LoVo (cell line): Measurements from ENCODE around the gene SSR4.
"Not testable (repeated sequence)": the region's sequence is repeated elsewhere in the genome, so short reads cannot be mapped to it uniquely, and the experiment has no call there.

Experiments
- DNase-seq: peaks from one replicate; pipeline ENCODE4 v3.0.0-alpha.2; 2016; ENCODE audit warnings: low spot score

SSR4 gene

GRCh38 chrX:153806999-153807575 lies 12.6 kb downstream of the SSR4 start:
- DNase-seq, result no peak

DNA sequence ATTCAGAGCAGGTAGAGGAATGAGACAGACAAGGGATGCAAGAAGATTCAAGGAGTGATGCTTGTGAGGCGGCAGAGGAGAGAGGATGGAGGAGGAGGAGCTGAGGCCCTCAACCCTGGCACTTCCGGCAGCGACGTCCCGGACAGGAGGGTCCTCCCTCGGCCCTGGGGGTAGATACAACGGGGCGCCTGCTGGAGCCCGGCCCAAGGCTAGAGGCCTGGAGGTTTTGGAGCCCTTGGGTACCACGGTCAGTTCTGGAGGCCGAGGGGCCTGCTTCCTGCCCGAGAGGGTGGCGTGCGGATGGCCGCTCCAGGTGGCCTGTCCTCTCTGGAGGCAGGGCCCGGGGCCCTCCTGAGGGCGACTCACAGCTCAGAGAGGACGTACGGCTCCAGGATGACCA lies 13.5 kb downstream of the SSR4 start:
- no peak for DNase-seq

DNA sequence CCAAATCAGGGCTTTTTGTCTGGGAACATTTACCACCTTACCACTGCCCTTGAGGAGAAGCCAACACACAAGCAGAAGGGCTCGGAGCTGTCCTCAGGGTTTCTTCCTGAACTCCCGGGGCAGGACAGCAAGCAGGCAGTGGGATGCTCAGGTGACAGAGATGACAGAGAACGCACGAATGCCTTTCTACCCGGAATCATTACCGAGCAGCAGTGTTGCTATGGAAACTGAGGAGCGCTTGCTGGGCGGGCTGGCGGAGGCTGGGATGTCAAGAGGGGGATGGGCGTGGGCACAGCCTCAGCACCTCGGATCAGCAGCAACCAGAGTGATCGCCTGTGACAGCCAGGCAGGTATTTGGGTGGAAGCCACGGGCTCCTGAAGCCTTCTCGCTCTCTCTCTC lies 17.8 kb downstream of the SSR4 start:
- no peak for DNase-seq

GRCh38 chrX:153813161-153813560 lies 18.7 kb downstream of the SSR4 start:
- DNase-seq, result no peak

- DNase-seq, result no peak
Observed at GRCh38 chrX:153814591-153815315, 20.3 kb downstream of the SSR4 start.

DNA sequence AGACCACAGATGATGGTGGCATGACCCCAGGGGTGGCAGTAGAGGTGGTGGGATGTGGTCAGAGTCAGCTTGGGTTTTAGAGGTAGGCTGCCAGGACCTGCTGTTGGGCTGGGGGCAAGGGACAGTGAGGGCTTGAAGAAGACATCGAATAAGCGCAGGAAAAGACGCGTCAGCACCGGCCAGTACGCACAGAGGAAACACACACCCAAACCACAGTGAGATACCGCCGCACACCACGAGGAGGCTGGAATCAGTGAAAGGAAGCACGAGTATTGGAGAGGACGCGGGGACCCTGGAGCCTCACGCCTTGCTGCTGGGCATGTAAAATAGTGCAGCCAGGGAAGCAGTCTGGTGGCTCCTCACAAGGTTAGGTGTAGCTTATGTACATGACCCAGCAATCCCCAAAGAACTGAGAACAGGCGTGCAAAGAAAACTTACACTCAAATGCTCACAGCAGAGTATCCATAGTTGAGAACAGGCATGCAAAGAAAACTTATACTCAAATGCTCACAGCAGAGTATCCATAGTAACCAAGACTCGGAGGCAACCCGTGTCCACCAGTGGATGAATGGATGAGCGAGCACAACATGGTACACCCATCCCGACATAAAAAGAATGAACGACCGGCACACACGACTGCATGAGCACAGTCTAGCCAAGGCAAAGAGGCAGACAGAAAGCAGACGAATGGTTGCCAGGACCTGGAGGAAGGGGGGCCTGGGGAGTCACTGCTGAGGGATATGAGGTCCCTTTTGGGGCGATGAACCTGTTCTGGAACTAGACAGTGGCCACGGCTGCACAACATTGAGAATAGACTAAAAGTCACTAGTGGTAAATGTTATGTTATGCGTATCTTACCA lies 22.6 kb downstream of the SSR4 start:
- no peak for DNase-seq

DNA sequence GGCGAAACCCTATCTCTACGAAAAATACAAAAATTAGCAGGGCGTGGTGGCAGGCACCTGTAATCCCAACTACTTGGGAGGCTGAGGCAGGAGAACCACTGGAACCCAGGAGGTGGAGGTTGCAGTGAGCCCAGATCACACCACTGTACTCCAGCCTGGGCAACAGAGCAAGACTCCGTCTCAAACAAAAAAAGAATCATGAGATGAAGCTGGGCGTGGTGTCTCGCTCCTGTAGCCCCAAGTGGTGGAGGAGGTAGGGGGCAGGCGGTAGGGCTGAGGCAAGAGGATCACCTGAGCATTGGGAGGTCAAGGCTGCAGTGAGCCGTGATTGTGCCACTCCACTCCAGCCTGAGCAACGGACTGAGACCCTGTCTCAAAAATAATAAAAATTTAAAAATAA lies 23.6 kb downstream of the SSR4 start:
- DNase-seq, result not testable (repeated sequence)

DNA sequence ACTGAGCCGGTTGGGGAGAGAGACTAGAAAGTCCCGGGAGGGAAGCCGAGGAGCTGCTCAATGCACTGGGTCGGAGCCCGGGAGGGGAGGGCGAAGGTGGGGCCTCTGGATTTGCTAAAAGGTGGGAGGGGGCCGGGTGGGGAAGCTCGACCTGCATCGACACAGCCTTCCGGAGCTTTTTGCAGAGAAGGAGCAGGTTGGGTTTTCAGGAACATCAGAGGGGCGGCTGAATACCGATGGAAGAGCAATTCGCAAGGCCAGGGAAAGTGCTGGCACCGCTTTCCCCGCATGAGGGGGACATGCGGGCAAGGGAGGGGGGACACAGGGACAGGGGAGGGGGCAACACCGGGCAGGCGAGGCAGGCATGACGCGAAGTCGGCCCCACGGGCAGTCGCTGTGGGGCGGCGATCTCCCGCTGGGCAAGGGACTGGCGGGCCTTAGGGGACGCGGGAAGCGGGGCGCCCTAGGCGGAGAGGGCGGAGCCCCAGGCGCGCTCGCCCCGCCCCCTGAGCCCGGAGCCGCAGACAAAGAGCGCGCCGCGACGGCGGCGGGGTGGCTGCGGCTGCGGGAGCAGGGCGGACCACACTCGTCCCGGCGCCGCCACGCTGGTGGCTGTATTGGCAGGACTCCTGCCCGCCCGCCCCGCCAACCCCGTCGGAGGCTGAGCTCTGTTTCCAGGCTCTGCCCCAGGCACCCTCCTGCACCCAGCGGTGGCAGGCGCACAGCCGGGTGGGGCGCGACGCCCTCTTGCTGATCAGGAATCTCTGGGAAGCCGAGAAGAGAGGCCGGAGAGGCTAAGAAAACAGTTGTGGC lies 24.3 kb downstream of the SSR4 start:
- peak; percentile 38 for DNase-seq

DNA sequence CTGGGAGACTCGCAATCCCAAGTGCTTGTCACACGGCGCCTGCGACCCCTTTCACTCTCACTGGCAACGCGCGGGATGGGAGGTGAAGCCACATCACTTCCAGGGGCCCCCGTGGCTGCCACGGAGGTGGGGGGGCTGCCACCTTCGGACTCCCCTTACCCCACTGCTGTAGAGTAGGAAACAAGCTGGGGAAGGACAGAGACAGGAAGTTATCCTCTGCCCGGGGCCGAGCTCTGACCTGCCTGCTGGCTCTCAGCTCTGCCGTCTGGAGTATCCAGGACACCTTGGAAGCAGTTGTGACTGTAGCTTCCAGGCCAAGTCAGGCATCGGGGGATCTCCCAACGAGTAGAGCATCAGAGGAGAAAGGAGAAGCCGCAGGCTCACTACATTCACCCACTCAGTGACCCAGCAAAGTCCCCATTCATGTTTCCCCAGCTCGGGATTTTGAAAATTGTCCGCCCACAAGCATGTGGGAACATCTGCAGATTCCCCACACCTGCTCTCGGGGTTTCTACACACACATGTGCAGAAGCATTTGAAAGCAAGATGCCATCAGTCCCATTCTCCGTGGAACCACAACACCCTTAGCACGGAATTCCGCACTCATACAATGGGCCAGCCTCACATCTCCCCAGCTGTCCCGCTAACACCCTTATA lies 25.0 kb downstream of the SSR4 start:
- DNase-seq, result no peak

- DNase-seq, result no peak
Observed at GRCh38 chrX:153820601-153821000, 26.1 kb downstream of the SSR4 start.

DNA sequence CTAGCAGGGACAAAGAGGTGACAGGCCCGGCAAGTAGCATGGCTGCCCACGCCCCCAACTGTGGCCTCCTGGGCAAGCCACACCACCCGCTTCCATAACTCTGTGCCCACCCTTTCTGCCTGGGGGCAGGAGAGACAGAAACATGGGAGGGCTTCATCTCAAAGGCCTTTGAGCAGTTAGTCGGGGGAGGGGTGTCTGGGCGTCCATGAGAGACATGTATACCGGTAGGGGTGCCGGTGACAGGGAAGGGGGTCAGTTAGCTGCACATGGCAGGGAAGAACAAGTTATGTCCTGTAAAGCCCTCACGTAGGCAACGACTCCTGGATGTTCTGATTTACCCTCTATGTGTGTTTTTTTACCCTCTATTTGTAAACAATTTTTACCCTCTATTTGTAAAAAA lies 26.6 kb downstream of the SSR4 start:
- DNase-seq, result no peak

GRCh38 chrX:153824348-153824747 lies 29.9 kb downstream of the SSR4 start:
- DNase-seq, result no peak

- DNase-seq, result no peak
Observed at GRCh38 chrX:153825042-153825441, 30.6 kb downstream of the SSR4 start.

DNA sequence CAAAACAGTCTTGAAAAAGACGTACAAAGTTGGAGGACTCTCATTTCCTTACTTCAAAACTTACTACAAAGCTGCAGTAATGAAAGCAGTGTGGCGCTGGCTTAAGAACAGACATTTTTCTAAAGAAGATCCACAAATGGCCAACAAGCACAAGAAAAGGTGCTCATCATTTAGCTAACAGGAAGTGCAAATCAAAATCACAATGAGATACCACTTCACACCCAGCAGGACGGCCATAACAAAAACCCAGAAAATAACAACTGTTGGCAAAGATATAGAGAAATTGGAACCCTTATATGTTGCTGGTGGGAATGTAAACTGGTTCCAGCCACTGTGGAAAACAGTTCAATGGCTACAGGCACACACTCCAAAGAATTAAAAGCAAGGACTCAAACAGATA lies 32.5 kb downstream of the SSR4 start:
- no peak for DNase-seq

- DNase-seq, result no peak
Observed at GRCh38 chrX:153827903-153828302, 33.4 kb downstream of the SSR4 start.

GRCh38 chrX:153828308-153828707 lies 33.8 kb downstream of the SSR4 start:
- DNase-seq, result no peak

GRCh38 chrX:153828723-153829548 lies 34.5 kb downstream of the SSR4 start:
- DNase-seq, result no peak

DNA sequence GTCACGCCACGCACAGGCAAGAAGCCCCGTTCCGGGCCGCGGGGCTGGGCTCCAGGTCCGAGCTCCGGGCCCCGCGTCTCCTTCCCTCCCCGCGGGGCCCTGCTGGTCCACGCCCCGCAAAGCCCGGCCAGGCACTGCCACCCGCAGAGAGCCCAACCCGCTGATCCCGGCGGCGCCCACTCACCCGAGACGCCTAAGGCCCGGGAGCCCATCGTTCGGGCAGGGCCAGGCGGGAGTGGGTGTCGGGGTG lies 35.0 kb downstream of the SSR4 start:
- no peak for DNase-seq

DNA sequence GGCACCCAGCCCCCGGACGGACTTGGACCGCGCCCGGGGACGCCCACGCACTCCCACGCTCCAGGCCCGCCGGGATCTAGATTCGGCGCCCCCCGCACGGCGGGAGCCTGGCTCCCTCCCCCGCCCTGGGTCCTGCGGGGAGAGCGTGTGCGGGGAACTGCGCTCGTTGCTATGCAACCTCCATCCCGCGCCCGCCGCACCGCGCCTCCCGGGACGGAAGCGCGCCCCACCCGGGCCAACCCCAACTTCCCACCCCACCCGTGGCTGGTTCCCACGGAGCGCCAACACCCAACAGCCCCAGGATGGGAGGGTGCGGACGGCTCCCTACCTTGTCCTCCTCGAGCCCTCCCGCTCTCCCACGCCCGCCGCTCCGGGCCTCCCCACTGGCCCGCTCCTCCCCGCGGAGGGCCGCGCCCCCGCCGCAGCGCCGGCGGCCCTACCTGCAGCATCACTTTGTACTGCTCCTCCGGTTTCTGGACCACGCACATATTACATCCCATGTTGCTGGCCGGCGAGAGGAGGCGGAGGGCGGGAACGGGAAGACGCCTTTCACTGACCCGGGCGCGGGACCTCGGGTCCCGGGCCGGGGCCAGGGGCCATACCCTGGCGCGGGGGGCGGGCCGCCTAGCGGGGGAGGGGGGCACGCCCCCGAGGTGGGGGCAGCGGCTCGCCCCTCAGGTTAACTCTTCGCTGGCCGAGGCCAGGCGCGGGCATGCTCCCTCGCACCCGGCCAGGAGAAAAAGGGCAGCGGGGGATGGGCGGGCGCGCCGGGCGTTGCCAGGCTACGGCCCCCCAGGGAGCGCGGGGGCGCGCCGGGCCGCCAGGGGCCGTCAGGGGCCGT lies 35.6 kb downstream of the SSR4 start, which contains the start of gene PDZD4:
Gene PDZD4, minus strand, starts transcription at position 746 of the 841 bp plus-strand sequence. Its CDS starts 246 bp downstream, at position 500.
- no peak for DNase-seq
